ENCODE results near the gene KCNIP4.

- TF ChIP-seq CTCF (IDR thresholded peaks at IDR 0.05) (no peak), POLR2A (IDR thresholded peaks at IDR 0.05) (no peak)
These were observed 582.3 kb downstream of the KCNIP4 start for GRCh38 chr4:21366312-21366711.

Measured in tibial nerve (tissue), 3 donors.